A549 (cell line): ENCODE results near the gene NFKBIE. TPM values are rescaled to one million over a fixed set of nuclear protein-coding genes. Genes with fewer than 3 reads are reported as not detected.

Source experiments
- ATAC-seq, 2 experiments: fragments of 200-7000 bp in 1 of 2; fragments of >200 bp in 1 of 2; cut with Nextera tagmentation in 1 of 2; cut with Tn5 transposase in 1 of 2; 3 replicates each; pipeline versions ENCODE4 v1.8.0 to v1.9.1; 2018 to 2020; ENCODE audit warnings: mild to moderate bottlenecking in 1 of 2, moderate library complexity in 1 of 2
- CTCF ChIA-PET: fragments of 300-600 bp; sonication (Branson Sonifier 250); formaldehyde crosslinking; extraction: SDS; loops from one replicate; lab custom pipeline; 2021; ENCODE audit warnings: antibody characterized with exemption, inconsistent platforms; lab: Yijun Ruan, JAX
- POLR2A ChIA-PET: fragments of 350-600 bp; formaldehyde crosslinking; extraction: SDS; loops from one replicate; lab custom pipeline; 2021; ENCODE audit warnings: antibody characterized with exemption, inconsistent platforms; lab: Yijun Ruan, JAX
- DNase-seq, 2 experiments: peaks; one replicate each; pipeline versions ENCODE4 v3.0.0 to v3.0.0-alpha.2; 2011 to 2016; ENCODE audit warnings: low read depth in 1 of 2, low spot score in 1 of 2
- FAIRE-seq: peaks from 2 replicates; lab custom pipeline; 2011; peaks lifted over from hg19 to GRCh38; lab: Jason Lieb, UNC
- H3K27ac ChIP-seq, 2 experiments: fragments of >200 bp; sonication (Bioruptor Twin); formaldehyde crosslinking; 3 replicates each; pipeline ENCODE4 v1.5.1; 2016 to 2017
- H3K4me1 ChIP-seq: fragments of >200 bp; sonication (Bioruptor Twin); formaldehyde crosslinking; 3 replicates; pipeline ENCODE4 v1.6.1; 2016
- H3K4me2 ChIP-seq: fragments of >200 bp; sonication (Bioruptor Twin); formaldehyde crosslinking; 3 replicates; pipeline ENCODE4 v1.6.1; 2016
- H3K4me3 ChIP-seq: fragments of >200 bp; sonication (Bioruptor Twin); formaldehyde crosslinking; 3 replicates; pipeline ENCODE4 v1.5.1; 2016
- H3K9me3 ChIP-seq: fragments of >200 bp; sonication (Bioruptor Twin); formaldehyde crosslinking; 3 replicates; pipeline ENCODE4 v1.6.1; 2016
- BHLHE40 ChIP-seq: IDR thresholded peaks from 2 replicates; pipeline ENCODE4 v1.6.1; 2012; ENCODE audit warnings: low read depth, low read length, inconsistent platforms
- CBX2 ChIP-seq: fragments of 200-600 bp; sonication (generic); IDR thresholded peaks from 2 replicates; pipeline ENCODE4 v1.6.1; 2016; ENCODE audit warnings: low read depth, mild to moderate bottlenecking, borderline replicate concordance
- CEBPB ChIP-seq, 2 experiments: fragments of >200 bp in 1 of 2; sonication (Bioruptor Twin) in 1 of 2; formaldehyde crosslinking in 1 of 2; IDR thresholded peaks; 2 replicates each; pipeline ENCODE4 v1.6.1; 2012 to 2016
- CHD2 ChIP-seq: fragments of 150-350 bp; IDR thresholded peaks from 2 replicates; pipeline ENCODE4 v1.6.1; 2014; ENCODE audit warnings: low read length; ENCODE audit not compliant: partially characterized antibody
- EHF ChIP-seq: fragments of 250-450 bp; sonication (Bioruptor Pico); IDR thresholded peaks from 2 replicates; pipeline ENCODE4 v1.5.0; 2020; ENCODE audit warnings: mild to moderate bottlenecking
- EHMT2 ChIP-seq: fragments of 200-600 bp; sonication (generic); IDR thresholded peaks from 2 replicates; pipeline ENCODE4 v1.6.1; 2016; ENCODE audit warnings: antibody characterized with exemption, low read depth, mild to moderate bottlenecking, moderate library complexity
- ESRRA ChIP-seq: fragments of 150-350 bp; IDR thresholded peaks from 2 replicates; pipeline ENCODE4 v1.6.1; 2014; ENCODE audit warnings: mild to moderate bottlenecking, low read length, borderline replicate concordance
- FOSB ChIP-seq: fragments of 250-450 bp; sonication (Bioruptor Pico); IDR thresholded peaks from 2 replicates; pipeline ENCODE4 v1.5.0; 2020; ENCODE audit warnings: mild to moderate bottlenecking, moderate library complexity
- FOSL2 ChIP-seq, 2 experiments: fragments of 450-650 bp in 1 of 2; fragments of >200 bp in 1 of 2; sonication (Bioruptor Twin) in 1 of 2; formaldehyde crosslinking; IDR thresholded peaks; 2 replicates each; pipeline versions ENCODE4 v1.5.0 to v1.6.1; 2016 to 2020; ENCODE audit warnings: mild to moderate bottlenecking in 1 of 2, moderate library complexity in 1 of 2
- FOXS1 ChIP-seq: fragments of 250-450 bp; sonication (Bioruptor Pico); IDR thresholded peaks from 2 replicates; pipeline ENCODE4 v1.5.0; 2020; ENCODE audit warnings: mild to moderate bottlenecking, moderate library complexity
- HDAC2 ChIP-seq: fragments of 200-600 bp; sonication (generic); IDR thresholded peaks from 2 replicates; pipeline ENCODE4 v1.6.1; 2016
- HEYL ChIP-seq: fragments of 250-450 bp; sonication (Bioruptor Pico); IDR thresholded peaks from 2 replicates; pipeline ENCODE4 v1.8.0; 2021; ENCODE audit warnings: mild to moderate bottlenecking, moderate library complexity
- HOXB13 ChIP-seq: fragments of 250-450 bp; sonication (Bioruptor Pico); IDR thresholded peaks from 2 replicates; pipeline ENCODE4 v1.5.0; 2020; ENCODE audit warnings: low read depth, mild to moderate bottlenecking, moderate library complexity
- HOXB5 ChIP-seq: fragments of 250-450 bp; sonication (Bioruptor Pico); IDR thresholded peaks from 2 replicates; pipeline ENCODE4 v1.5.0; 2020; ENCODE audit warnings: mild to moderate bottlenecking, moderate library complexity
- KDM1A ChIP-seq: fragments of 200-600 bp; sonication (generic); IDR thresholded peaks from 2 replicates; pipeline ENCODE4 v1.6.1; 2016; ENCODE audit warnings: low read depth, mild to moderate bottlenecking
- KDM5A ChIP-seq: fragments of 200-600 bp; sonication (generic); IDR thresholded peaks from 2 replicates; pipeline ENCODE4 v1.6.1; 2016; ENCODE audit warnings: antibody characterized with exemption, mild to moderate bottlenecking
- MAFK ChIP-seq: fragments of 450-650 bp; IDR thresholded peaks from 2 replicates; pipeline ENCODE4 v1.6.1; 2014; ENCODE audit not compliant: partially characterized antibody
- MAZ ChIP-seq: fragments of 150-350 bp; IDR thresholded peaks from 2 replicates; pipeline ENCODE4 v1.6.1; 2014; ENCODE audit warnings: antibody characterized with exemption, low read depth, low read length, borderline replicate concordance
- MYC ChIP-seq: IDR thresholded peaks from 2 replicates; pipeline ENCODE4 v1.6.1; 2012; ENCODE audit warnings: mild to moderate bottlenecking, inconsistent platforms, low read length, improper control_type of control experiment, borderline replicate concordance
- NPAS2 ChIP-seq: fragments of 250-450 bp; sonication (Bioruptor Pico); IDR thresholded peaks from 2 replicates; pipeline ENCODE4 v1.8.0; 2022; ENCODE audit warnings: mild to moderate bottlenecking, moderate library complexity, borderline replicate concordance
- NR3C1 ChIP-seq: fragments of >200 bp; sonication (Bioruptor Twin); formaldehyde crosslinking; IDR thresholded peaks from 3 replicates; pipeline ENCODE4 v1.6.1; 2017
- POLR2A ChIP-seq: IDR thresholded peaks from 2 replicates; pipeline ENCODE4 v1.6.1; 2012; ENCODE audit warnings: mild to moderate bottlenecking, low read length
- RARB ChIP-seq: fragments of 250-450 bp; sonication (Bioruptor Pico); IDR thresholded peaks from 2 replicates; pipeline ENCODE4 v1.8.0; 2021; ENCODE audit warnings: mild to moderate bottlenecking, moderate library complexity
- RNF2 ChIP-seq: fragments of 200-600 bp; sonication (generic); IDR thresholded peaks from 2 replicates; pipeline ENCODE4 v1.6.1; 2016; ENCODE audit warnings: low read depth, mild to moderate bottlenecking, antibody characterized with exemption, moderate library complexity, borderline replicate concordance
- SREBF2 ChIP-seq: fragments of 450-650 bp; IDR thresholded peaks from 2 replicates; pipeline ENCODE4 v1.6.1; 2014; ENCODE audit warnings: mild to moderate bottlenecking, moderate library complexity
- TFCP2L1 ChIP-seq: fragments of 250-450 bp; sonication (Bioruptor Pico); IDR thresholded peaks from 2 replicates; pipeline ENCODE4 v1.5.0; 2021; ENCODE audit warnings: mild to moderate bottlenecking
- ZFP36 ChIP-seq: fragments of 450-650 bp; IDR thresholded peaks from 2 replicates; pipeline ENCODE4 v1.6.1; 2014; ENCODE audit warnings: borderline replicate concordance; ENCODE audit not compliant: partially characterized antibody
- ZNF302 ChIP-seq: fragments of 250-450 bp; sonication (Bioruptor Pico); IDR thresholded peaks from 2 replicates; pipeline ENCODE4 v1.9.0; 2021; ENCODE audit warnings: inconsistent platforms, mild to moderate bottlenecking, moderate library complexity
- ZSCAN20 ChIP-seq: fragments of 250-450 bp; sonication (Bioruptor Pico); IDR thresholded peaks from 2 replicates; pipeline ENCODE4 v1.8.0; 2022; ENCODE audit warnings: mild to moderate bottlenecking, moderate library complexity
- WGBS: methylation state at CpG from one replicate; pipeline ENCODE4 v1.1.6; 2017; ENCODE audit errors: missing lambda C conversion rate; 5-methylcytosine and 5-hydroxymethylcytosine counted together
- polyA plus RNA-seq, 4 experiments: library from polyadenylated mRNA; depleted of rRNA in 3 of 4; stranded (reverse); fragments of >200 nt; fragmentation: RNase III in 1 of 4; extraction: RNeasy Plus Mini Kit Qiagen cat#74134 plus additional on column Dnase treatment in 1 of 4; gene quantifications; 2 replicates in 3 of 4; 3 replicates in 1 of 4; pipeline ENCODE4 v1.2.3, GENCODE V29; 2011 to 2017
- TF ChIP-seq, protein P1 (sequence below): fragments of >200 bp; sonication (Bioruptor Twin); formaldehyde crosslinking; IDR thresholded peaks from 3 replicates; pipeline ENCODE4 v1.6.1; 2016
- TF ChIP-seq, protein P2 (sequence below): fragments of 150-350 bp; IDR thresholded peaks from 2 replicates; pipeline ENCODE4 v1.6.1; 2014; ENCODE audit warnings: low read depth, mild to moderate bottlenecking, low read length
- TF ChIP-seq, protein P3 (sequence below): IDR thresholded peaks from 2 replicates; pipeline ENCODE4 v1.6.1; 2012
- TF ChIP-seq, protein P4 (sequence below): fragments of 250-450 bp; sonication (Bioruptor Pico); IDR thresholded peaks from 2 replicates; pipeline ENCODE4 v1.5.0; 2020; ENCODE audit warnings: low read depth, mild to moderate bottlenecking, moderate library complexity
- TF ChIP-seq, protein P5 (sequence below): IDR thresholded peaks from 2 replicates; pipeline ENCODE4 v1.6.1; 2012
- TF ChIP-seq, protein P6 (sequence below): IDR thresholded peaks from 2 replicates; pipeline ENCODE4 v1.6.1; 2012; ENCODE audit warnings: low read depth, borderline replicate concordance
- TF ChIP-seq, protein P7 (sequence below): fragments of >200 bp; sonication (Bioruptor Twin); formaldehyde crosslinking; IDR thresholded peaks from 2 replicates; pipeline ENCODE4 v1.6.1; 2016

The NFKBIE gene
- polyA plus RNA-seq, 2 of the 4 experiments (the other 2 are of a cell fraction): 6.0 to 6.3 TPM

DNA sequence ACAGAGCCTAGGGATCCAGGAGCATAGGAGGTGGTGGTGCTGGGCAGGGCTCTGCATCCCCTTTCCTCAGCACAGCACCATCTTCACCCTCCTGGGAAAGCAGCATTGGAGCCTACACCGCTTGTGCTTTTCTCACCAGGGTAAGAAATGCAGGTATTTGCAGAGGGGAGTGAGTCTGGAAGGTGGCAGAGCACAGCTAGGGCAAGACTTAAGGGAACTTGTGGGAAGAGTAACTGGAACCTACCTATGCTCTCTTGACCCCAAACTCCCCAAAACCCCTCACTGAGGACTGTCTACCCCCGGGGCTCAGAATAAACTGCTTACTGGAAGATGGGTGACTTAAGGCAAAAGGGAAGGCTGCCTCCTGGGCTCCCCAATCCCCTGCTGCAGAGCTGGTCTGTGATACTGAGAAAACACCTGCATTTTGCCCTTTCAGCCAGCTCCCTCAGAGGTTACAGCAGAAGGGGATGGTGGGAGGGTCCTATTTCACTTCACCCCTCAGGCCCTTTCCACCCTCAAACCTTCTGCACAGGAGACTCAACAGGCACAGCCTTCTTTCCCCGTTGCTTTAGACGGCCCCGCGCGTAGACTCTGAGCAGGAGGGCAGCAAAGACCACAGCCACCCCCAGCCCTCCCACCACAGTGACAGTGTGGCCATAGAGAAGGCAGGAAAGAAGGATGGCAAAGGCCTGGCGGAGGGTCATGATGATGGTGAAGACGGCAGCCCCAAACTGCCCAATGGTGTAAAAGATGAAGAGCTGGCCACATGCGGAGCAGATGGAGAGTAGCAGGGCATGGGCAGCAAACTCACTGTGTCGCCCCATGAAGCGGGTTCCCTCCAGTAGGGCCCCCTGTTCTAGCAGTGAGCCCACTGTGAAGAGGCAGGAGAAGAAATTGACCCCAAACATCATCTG is 10.9 kb downstream of the NFKBIE start:
- ChIA-PET CTCF (interaction anchor here (0.8 to 3.7 kb wide), 16 partner anchors 8 to 156 kb away, joined by 3 to 16 read pairs (median 4); no protein-coding TSS in a partner anchor), POLR2A (interaction anchor here (1.2 kb wide), 1 partner anchor 8 kb away, joined by 15 read pairs; the partner anchor contains the start of gene HSP90AB1)
- 83% methylated on average over 11 of the region's 12 CpGs for WGBS
- Histone ChIP-seq H3K4me3 (no peak overlapping the region), H3K4me1 (peaks cover 53% of the 10 kb centered on the region), H3K27ac (no peak overlapping the region), H3K4me2 (peak overlapping the region; percentile 13; the same call in 1 of the 3 replicates), H3K9me3 (no peaks in the 10 kb centered on the region)
- ATAC-seq (peak; percentile 0 to 2; a peak in 3 of 6 replicates), FAIRE-seq (no peak), DNase-seq (no peak)
- TF ChIP-seq, protein P1, sequence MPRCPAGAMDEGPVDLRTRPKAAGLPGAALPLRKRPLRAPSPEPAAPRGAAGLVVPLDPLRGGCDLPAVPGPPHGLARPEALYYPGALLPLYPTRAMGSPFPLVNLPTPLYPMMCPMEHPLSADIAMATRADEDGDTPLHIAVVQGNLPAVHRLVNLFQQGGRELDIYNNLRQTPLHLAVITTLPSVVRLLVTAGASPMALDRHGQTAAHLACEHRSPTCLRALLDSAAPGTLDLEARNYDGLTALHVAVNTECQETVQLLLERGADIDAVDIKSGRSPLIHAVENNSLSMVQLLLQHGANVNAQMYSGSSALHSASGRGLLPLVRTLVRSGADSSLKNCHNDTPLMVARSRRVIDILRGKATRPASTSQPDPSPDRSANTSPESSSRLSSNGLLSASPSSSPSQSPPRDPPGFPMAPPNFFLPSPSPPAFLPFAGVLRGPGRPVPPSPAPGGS: 0 out of 3 replicates have a peak, but pooled peaks have one; percentile 39
- TF ChIP-seq BHLHE40 (no peak), MYC (no peak), FOSL2 (IDR thresholded peaks at IDR 0.05) (no peak), FOSL2 (CRISPR knock-in tag; IDR thresholded peaks at IDR 0.05) (no peak), CEBPB (IDR thresholded peaks at IDR 0.05) (no peak), SREBF2 (no peak), POLR2A (peak; percentile 19; the same call in 1 of the 2 replicates), NPAS2 (no peak), EHMT2 (no peak), MAZ (no peak), ZNF302 (no peak), RNF2 (no peak), ESRRA (no peak), ZSCAN20 (CRISPR knock-in tag) (no peak), HOXB5 (no peak), HOXB13 (CRISPR knock-in tag) (no peak), CBX2 (no peak), TFCP2L1 (CRISPR knock-in tag) (peak; percentile 38; the same call in 1 of the 2 replicates), HDAC2 (no peak), KDM5A (no peak), RARB (CRISPR knock-in tag) (peak; percentile 49; the same call in 1 of the 2 replicates), ZFP36 (no peak), KDM1A (no peak), FOXS1 (CRISPR knock-in tag) (no peak), EHF (CRISPR knock-in tag) (no peak), FOSB (CRISPR knock-in tag) (no peak; the same call in 1 of the 2 replicates), CHD2 (no peak), NR3C1 (no peak), MAFK (no peak), HEYL (CRISPR knock-in tag) (no peak)
- TF ChIP-seq, protein P2, sequence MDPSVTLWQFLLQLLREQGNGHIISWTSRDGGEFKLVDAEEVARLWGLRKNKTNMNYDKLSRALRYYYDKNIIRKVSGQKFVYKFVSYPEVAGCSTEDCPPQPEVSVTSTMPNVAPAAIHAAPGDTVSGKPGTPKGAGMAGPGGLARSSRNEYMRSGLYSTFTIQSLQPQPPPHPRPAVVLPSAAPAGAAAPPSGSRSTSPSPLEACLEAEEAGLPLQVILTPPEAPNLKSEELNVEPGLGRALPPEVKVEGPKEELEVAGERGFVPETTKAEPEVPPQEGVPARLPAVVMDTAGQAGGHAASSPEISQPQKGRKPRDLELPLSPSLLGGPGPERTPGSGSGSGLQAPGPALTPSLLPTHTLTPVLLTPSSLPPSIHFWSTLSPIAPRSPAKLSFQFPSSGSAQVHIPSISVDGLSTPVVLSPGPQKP: no peak
- TF ChIP-seq, protein P3, sequence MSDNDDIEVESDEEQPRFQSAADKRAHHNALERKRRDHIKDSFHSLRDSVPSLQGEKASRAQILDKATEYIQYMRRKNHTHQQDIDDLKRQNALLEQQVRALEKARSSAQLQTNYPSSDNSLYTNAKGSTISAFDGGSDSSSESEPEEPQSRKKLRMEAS: no peak
- TF ChIP-seq, protein P4, sequence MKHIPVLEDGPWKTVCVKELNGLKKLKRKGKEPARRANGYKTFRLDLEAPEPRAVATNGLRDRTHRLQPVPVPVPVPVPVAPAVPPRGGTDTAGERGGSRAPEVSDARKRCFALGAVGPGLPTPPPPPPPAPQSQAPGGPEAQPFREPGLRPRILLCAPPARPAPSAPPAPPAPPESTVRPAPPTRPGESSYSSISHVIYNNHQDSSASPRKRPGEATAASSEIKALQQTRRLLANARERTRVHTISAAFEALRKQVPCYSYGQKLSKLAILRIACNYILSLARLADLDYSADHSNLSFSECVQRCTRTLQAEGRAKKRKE: no peak
- TF ChIP-seq, protein P5, sequence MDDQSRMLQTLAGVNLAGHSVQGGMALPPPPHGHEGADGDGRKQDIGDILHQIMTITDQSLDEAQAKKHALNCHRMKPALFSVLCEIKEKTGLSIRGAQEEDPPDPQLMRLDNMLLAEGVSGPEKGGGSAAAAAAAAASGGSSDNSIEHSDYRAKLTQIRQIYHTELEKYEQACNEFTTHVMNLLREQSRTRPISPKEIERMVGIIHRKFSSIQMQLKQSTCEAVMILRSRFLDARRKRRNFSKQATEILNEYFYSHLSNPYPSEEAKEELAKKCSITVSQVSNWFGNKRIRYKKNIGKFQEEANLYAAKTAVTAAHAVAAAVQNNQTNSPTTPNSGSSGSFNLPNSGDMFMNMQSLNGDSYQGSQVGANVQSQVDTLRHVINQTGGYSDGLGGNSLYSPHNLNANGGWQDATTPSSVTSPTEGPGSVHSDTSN: no peak; the same call in 1 of the 2 replicates
- TF ChIP-seq, protein P6, sequence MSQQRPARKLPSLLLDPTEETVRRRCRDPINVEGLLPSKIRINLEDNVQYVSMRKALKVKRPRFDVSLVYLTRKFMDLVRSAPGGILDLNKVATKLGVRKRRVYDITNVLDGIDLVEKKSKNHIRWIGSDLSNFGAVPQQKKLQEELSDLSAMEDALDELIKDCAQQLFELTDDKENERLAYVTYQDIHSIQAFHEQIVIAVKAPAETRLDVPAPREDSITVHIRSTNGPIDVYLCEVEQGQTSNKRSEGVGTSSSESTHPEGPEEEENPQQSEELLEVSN: no peak
- TF ChIP-seq, protein P7, sequence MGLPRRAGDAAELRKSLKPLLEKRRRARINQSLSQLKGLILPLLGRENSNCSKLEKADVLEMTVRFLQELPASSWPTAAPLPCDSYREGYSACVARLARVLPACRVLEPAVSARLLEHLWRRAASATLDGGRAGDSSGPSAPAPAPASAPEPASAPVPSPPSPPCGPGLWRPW: no peak
